Activated CD4-positive, CD25-positive, alpha-beta regulatory T cell treated with anti-CD3 and anti-CD28 coated beads, Interleukin-2, amount 50 U/mL, for 24 hours (primary cell): ENCODE results near the gene HSBP1L1.

Source experiments
- ATAC-seq, 2 donors: fragments of 150-1000 bp; cut with Tn5 transposase; one replicate each; pipeline ENCODE4 v1.10.0; 2021; ENCODE audit warnings: mild to moderate bottlenecking in 1 of 2, moderate library complexity in 1 of 2

Gene HSBP1L1

DNA sequence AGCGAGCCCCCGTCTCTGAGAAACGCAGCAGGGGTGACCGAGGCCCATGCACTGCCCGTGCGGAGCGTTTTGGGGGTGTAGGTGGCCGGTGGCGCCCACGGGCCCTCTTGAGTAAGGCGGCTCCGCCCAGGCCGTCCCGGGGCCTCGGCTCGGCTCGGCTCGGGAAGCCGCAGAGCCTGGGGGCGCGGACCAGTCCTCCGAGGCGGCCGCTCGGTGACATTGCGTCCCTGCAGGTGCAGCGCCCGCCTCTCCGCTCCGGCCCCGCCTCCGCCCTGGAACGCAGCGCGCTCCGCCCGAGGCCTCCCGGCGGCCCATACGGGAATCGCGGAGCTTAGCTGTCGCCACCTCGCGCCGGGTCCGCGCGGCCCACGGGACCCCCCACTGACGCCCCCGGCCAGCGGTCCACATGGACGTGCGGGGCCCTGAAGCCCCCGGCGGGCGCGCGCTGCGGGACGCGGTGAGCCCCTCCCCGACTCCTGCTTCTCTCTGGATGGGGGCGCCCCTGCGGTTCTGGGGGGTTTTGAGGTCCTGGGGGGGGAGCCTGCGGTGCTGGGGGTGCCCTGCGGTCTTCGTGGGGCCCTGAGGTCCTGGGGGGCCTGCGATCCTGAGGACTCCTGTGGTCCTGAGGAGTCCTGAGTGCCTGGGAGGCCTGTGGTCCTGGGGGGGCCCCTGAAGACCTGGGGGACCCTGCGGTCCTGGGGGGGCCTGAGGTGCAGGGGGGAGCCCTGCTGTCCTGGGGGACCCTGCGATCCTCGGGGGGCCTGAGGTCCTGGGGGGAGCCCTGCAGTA, at the start of gene HSBP1L1:
Gene HSBP1L1 (plus strand): TSS at position 314 of the 789 bp plus-strand sequence. CDS start 93 bp downstream, at position 407.
- peak; percentile 75 to 76 for ATAC-seq

- ATAC-seq: no peak
Measured at GRCh38 chr18:79915161-79916127, 49.0 kb upstream of the HSBP1L1 start.

DNA sequence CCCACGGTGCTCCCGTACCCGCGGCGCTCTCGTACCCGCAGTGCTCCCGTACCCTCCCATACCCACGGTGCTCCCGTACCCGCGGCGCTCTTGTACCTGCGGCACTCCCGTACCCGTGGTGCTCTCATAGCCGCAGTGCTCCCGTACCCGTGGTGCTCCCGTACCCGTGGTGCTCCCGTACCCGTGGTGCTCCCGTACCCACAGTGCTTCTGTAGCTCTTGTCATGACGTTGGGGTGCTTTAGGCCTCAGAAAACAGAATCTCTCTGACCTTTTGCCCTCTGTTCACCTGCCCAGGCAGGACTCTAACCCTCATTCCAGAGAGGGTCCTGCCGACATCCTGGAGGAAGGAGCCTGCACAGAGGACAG, 48.3 kb upstream of the HSBP1L1 start:
- no peak for ATAC-seq

DNA sequence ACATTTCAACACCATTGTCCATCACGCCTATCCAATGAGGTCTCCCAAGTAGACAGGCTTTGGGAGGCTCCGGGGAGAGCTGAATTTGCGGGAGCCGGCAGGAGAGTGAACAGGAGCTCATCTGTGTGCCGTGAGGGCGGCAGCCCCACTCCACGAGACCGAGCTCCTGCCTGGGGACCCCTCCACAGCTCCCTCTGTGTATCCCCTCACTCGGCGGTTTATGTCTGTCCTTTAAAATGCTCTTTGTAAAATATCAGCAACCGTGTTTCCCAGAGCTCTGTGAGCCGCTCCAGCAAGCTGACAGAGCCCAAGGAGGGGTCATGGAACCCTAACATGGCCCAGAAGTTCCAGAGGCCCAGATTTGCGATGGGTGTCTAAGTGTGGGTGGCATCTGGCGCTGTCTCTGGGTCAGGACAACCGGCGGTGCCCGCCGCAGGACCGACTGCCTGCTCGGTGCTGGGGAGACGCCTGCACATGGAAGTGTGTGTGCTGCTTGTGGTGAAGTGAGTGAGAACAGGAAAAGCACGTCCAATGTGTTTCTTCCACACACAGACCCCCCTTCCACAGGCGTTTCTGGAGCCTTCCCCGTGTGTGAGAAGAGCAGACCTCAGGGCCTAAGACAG, 47.8 kb upstream of the HSBP1L1 start:
- no peak for ATAC-seq

DNA sequence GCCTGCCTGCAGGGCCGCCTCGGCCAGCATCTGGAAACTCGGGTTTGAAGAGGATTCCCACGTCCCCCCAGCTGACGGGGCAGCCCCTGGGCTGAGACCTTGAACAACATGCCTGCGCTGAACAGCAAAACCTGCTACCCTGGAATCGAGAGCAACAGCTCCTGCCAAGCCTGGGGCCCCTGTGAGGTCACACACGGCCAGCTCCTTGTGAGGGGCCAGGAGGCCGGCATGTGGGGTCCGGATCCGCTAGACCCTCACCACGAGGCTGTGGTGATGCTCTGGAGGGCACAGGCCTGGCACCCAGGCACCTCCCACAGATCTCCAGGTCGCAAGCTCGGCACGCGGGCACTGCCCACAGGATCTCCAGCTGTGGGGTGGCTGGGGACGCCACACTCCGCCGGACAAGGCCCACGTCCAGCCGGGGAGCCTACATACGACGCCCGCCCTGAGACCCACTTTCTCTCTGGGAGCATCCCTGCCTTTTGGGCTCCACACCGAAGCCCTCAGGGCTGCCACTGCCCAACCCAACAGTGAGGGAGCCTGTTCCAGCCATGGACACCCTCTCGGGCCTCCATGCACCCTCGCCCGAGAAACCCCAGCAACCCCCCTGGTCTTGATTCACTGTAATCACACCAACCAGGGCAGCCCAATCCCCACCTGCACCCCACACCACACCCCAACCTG, 47.1 kb upstream of the HSBP1L1 start:
- ATAC-seq: no peak

DNA sequence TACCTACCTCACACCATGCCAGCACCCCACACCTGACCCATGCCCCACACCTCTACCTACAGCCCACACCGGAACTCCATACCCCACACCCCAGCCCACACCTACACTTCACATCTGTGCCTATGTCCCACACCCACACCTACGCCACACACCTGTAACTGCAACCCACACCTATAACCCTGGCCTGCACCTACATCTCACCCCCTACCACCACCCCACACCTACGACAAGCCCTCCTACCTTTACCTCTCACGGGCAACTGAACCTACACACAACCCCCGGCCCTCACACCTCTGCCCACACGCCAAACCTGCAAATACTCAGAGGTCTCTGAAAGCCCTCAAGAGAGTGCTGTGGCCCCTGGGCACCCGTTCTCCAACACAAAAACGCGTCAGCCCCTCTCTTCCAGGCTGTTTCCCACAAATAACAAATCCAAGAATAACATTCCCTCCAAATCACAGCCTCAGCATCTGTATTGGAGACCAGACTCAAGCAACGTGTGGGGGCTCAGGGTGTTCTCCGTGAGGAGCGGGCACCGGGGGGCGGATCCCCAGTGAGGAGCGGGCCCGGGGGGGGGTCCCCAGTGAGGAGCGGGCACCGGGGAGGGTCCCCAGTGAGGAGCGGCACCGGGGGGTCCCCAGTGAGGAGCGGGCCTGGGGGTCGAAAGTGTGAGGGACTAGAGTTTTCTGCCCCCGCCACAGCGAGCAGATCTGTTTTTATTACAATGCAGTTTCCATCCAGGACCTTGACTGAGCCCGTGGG, 46.4 kb upstream of the HSBP1L1 start:
- ATAC-seq: no peak

- ATAC-seq: no peak
Measured at GRCh38 chr18:79918615-79919011, 45.8 kb upstream of the HSBP1L1 start.

- ATAC-seq: no peak
Measured at GRCh38 chr18:79919089-79919488, 45.4 kb upstream of the HSBP1L1 start.

GRCh38 chr18:79921984-79922965, 42.2 kb upstream of the HSBP1L1 start:
- ATAC-seq: no peak

DNA sequence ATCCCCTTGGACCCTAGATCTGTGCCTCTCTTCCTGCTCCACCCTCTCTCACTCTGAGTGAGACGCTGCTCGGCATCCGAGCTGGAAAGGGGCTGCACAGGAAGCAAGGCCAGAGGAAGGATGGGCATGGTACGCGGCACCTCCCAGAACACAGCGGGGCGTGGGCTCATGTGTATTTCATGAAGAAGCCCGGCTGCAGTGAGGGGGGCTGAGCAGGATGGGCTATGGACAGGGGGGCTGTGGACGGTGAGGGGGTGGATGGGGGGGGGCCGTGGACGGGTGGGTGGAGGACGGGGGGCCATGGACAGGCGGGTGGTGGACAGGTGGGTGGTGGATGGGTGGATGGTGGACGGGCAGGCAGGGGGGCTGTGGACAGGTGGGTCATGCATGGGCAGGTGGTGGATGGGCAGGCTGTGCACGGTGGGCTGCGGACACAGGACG, 41.5 kb upstream of the HSBP1L1 start:
- ATAC-seq: no peak

DNA sequence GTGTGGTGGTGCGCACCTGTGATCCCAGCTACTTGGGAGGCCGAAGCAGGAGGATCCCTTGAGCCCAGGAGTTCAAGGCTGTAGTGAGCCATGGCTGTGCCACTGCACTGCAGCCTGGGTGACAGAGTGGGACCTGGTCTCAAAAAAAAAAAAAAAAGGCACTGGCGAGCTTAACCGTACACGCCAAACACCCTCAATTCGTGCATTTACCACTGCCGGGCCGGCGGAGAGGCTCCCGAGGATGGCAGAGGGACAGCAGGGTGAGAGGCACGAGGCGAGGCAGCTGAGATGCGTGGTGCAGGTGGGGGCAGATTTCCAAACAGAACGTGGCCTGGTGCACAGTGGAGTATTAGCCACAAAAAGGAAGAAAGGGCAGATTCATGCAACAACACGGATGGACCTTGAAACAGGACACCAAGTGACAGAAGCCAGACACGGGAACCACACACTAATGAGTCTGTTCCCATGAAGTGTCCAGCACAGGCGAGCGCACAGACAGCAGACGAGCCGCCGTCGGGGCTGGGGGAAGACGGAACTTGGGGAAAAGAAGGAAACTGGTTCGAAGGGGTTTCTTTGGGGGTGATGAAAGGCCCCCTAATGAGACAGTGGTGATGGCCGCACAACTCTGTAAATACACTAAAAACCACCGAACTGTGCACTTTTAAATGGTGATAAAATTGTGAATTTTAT, 40.4 kb upstream of the HSBP1L1 start:
- ATAC-seq: no peak

DNA sequence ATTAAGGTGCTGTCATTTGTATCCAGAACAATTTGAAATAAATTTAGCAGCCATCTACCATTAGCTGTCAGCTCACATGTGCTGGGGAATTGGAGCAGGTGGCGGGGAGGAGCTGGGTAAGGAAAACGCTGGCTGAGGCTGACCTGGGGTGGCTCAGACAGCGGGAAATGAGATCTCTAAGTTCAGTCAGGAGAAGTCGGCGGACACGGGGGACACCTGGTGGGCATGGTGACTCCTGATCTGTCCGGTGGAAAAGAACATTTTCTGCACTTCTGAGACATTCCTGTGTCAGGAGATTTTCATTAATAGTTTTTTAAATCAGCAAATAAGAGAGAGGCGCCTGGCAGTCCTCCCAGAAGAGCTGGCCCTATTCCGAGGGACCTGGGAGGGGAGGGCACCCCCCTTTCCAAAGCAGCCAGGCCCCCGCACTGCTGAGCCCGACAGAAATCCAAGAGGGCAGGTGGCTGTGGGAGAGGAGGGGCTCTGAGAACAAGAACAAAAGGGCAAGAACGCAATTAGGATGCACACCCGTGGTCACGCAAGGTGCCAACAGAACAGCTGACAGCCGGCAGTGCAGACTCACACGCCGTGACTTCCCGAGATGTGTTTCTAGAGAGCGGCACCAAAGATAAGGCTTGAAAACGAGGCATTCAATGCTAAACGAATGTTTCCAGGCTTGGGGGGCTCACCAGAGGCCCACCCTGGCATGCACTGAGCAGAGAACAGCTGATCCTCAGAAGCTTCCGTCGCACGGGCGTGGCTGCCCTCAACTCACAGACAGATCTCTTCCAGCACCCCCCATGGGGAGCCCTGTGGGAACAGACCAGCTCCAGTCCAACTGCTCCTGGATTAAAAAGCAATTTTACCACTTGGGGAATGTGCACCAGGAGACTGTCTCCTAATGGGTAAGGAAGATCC, 39.4 kb upstream of the HSBP1L1 start:
- ATAC-seq: no peak

GRCh38 chr18:79926306-79926705, 38.1 kb upstream of the HSBP1L1 start:
- ATAC-seq: no peak

DNA sequence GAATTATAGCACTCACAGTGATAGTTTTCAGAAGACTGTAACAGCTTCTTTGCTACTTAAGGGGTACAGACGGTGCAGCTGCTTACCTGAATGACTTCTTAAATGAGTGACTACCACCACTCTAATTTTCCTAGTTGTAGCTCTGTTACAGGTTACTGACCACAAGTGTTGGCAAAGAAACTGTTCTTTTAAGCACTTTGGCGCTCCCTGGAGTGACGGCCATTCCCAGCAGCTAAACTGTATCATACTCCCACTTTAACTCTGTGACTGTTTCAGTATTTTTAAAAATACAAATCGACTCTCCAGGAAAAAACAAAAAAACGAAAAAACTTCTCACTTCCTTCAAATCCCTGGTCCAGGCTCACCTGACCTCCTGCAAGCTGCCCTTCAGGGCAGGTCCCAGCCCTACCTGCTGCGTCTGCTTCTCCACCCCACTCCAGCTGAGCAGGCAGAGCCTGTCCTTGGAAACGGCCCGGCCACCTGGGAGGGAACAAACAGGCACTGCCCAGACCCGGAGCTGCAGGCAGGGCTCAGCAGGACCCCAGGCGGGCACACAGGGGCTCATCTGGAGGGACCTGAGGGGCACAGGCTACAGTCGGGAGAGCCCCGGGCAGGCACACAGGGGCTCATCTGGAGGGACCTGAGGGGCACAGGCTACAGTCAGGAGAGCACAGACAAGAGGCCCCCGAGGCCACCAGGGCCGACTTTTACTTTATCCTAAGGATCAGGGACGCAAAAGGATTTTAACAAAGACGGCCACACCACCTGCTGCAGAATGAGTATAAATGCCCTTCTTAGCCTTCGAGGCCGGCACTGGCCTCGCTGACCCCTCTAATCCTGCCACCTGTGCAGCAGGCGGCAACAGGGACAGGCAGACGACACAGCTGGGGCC, 37.5 kb upstream of the HSBP1L1 start:
- no peak for ATAC-seq

DNA sequence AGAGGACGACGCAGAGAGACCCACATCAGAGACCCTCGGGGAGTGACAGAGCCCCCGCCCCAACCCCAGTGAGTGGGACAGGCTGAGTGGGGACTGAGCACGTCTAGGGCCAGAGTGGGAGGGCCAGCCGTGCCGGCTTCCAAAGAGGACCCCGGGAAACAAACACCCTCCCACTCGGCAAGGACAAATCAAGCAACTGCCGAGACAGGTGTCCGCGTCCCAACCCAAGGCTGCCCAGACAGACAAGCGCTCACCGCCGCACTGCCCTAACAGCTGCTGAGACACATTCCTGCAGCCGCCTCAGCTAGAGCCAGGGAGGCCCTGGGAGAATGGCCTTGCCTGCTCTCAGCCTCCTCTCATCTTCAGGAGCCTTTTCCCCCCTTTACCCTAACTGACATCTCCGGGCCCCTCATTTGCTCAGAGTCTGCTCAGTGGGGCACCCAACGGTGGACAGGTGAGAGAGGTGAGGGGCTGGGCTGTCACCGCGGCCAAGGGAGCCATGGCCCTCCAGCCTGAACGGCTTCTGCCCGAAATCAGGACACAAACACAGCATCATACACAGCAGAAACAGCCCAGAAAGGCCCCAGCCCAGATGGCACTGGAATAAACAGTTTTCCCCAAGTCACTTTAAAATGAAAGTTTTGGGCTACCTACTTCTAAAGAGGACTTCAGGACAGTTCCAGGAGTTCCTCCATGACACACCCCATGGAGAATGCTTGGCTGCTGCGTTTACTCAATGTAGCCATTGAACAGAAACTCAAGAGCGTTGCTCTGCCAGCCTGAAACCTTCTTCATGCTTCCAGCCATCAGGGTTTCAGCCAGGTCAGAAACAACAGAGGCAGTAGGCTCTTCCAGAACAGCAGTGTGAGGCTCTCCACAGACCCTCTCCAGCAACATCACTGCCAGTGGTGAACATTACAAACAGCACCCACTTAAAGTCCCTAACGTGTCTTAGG, 36.6 kb upstream of the HSBP1L1 start:
- ATAC-seq: no peak

- no peak for ATAC-seq
Measured at GRCh38 chr18:79928563-79928960, 35.9 kb upstream of the HSBP1L1 start.
